ENCODE data around the gene SPCS1.
A peak's percentile ranks its signal among the peaks of the same experiment; 100 is the strongest.

Gene SPCS1

GRCh38 chr3:52683611-52684010 is 22.3 kb upstream of the SPCS1 start:
- no peak overlapping the region for H3K4me3 ChIP-seq (ENCODE audit: low read depth, low read length)
- H3K27ac ChIP-seq (ENCODE audit: extremely low read depth, low read depth, low read length) = no peak overlapping the region
- peaks cover 2% of the 10 kb centered on the region; the same call in 1 of the 2 replicates for H3K4me1 ChIP-seq (ENCODE audit: control insufficient read depth, insufficient read depth, low read length)
- ChIA-PET POLR2A (no interaction called here), CTCF (no interaction called here)
- no peaks in the 10 kb centered on the region for H3K9me3 ChIP-seq (ENCODE audit: control insufficient read depth, insufficient read depth, low read depth, low read length)
- peaks cover 12 to 59% of the 10 kb centered on the region in 2 experiments for H3K36me3 ChIP-seq (ENCODE audit: control insufficient read depth in 2 of 2, insufficient read depth in 1 of 2, low read length in 2 of 2)
- peak; percentile 10; the same call in 1 of the 2 replicates for TF ChIP-seq ZNF335 (tag by site-specific recombination; conservative IDR thresholded peaks at IDR 0.05)
- no peak for TF ChIP-seq ZNF529 (tag by site-specific recombination; IDR thresholded peaks at IDR 0.05; ENCODE audit: insufficient replicate concordance)
- TF ChIP-seq PRDM10 (tag by site-specific recombination; IDR thresholded peaks at IDR 0.05) = peak; percentile 72

GRCh38 chr3:52684184-52684583 is 21.7 kb upstream of the SPCS1 start:
- no peaks in the 10 kb centered on the region for H3K9me3 ChIP-seq (ENCODE audit: control insufficient read depth, insufficient read depth, low read depth, low read length)
- no peak overlapping the region for H3K27ac ChIP-seq (ENCODE audit: extremely low read depth, low read depth, low read length)
- CTCF ChIA-PET = no interaction called here
- peaks cover 17 to 59% of the 10 kb centered on the region in 2 experiments for H3K36me3 ChIP-seq (ENCODE audit: control insufficient read depth in 2 of 2, insufficient read depth in 1 of 2, low read length in 2 of 2)
- TF ChIP-seq ZNF19 (tag by site-specific recombination; IDR thresholded peaks at IDR 0.05; ENCODE audit: low read depth) = no peak
- no peak for TF ChIP-seq ZFP3 (tag by site-specific recombination; IDR thresholded peaks at IDR 0.05; ENCODE audit: low read depth)
- no peak for TF ChIP-seq ZBTB48 (tag by site-specific recombination; IDR thresholded peaks at IDR 0.05)
- no peak for TF ChIP-seq ZNF626 (tag by site-specific recombination; IDR thresholded peaks at IDR 0.05)
- no peak for TF ChIP-seq ZBTB21 (tag by site-specific recombination; IDR thresholded peaks at IDR 0.05)
- no peak for TF ChIP-seq KLF8 (tag by site-specific recombination; IDR thresholded peaks at IDR 0.05)
- no peak for TF ChIP-seq ZNF670 (tag by site-specific recombination; IDR thresholded peaks at IDR 0.05; ENCODE audit: low read depth)
- no peak for TF ChIP-seq ZNF544 (tag by site-specific recombination; IDR thresholded peaks at IDR 0.05)
- no peak for TF ChIP-seq GLI4 (tag by site-specific recombination; IDR thresholded peaks at IDR 0.05)
- TF ChIP-seq ZNF529 (tag by site-specific recombination; IDR thresholded peaks at IDR 0.05; ENCODE audit: insufficient replicate concordance) = no peak
- no peak for TF ChIP-seq ZNF248 (tag by site-specific recombination; IDR thresholded peaks at IDR 0.05)
- TF ChIP-seq ZNF404 (tag by site-specific recombination; IDR thresholded peaks at IDR 0.05) = no peak
- no peak overlapping the region for H3K4me3 ChIP-seq (ENCODE audit: low read depth, low read length)
- POLR2A ChIA-PET = interaction anchor here (1.8 kb wide), 1 partner anchor 148 kb away, joined by 8 read pairs; the partner anchor contains the start of gene UQCC5
- H3K4me1 ChIP-seq (ENCODE audit: control insufficient read depth, insufficient read depth, low read length) = peaks cover 2% of the 10 kb centered on the region; the same call in 1 of the 2 replicates

GRCh38 chr3:52685285-52685708 is 20.6 kb upstream of the SPCS1 start:
- ChIA-PET CTCF (no interaction called here), POLR2A (interaction anchor here (0.8 to 1.8 kb wide), 3 partner anchors 12 to 149 kb away, joined by 3 to 13 read pairs (median 8); partner anchors contain the start of genes GLT8D1, SPCS1 and UQCC5)
- H3K4me3 ChIP-seq (ENCODE audit: low read depth, low read length) = peak overlapping the region; percentile 89
- peaks cover 2% of the 10 kb centered on the region; the same call in 1 of the 2 replicates for H3K4me1 ChIP-seq (ENCODE audit: control insufficient read depth, insufficient read depth, low read length)
- peaks cover 28 to 59% of the 10 kb centered on the region in 2 experiments for H3K36me3 ChIP-seq (ENCODE audit: control insufficient read depth in 2 of 2, insufficient read depth in 1 of 2, low read length in 2 of 2)
- H3K27ac ChIP-seq (ENCODE audit: extremely low read depth, low read depth, low read length) = peak overlapping the region; percentile 87
- H3K9me3 ChIP-seq (ENCODE audit: control insufficient read depth, insufficient read depth, low read depth, low read length) = no peaks in the 10 kb centered on the region
- TF ChIP-seq ZNF302 (tag by site-specific recombination; IDR thresholded peaks at IDR 0.05; ENCODE audit: low read depth) = no peak
- no peak for TF ChIP-seq ZNF660 (tag by site-specific recombination; IDR thresholded peaks at IDR 0.05)
- no peak for TF ChIP-seq GLIS2 (tag by site-specific recombination; IDR thresholded peaks at IDR 0.05)
- TF ChIP-seq REST (tag by site-specific recombination; IDR thresholded peaks at IDR 0.05) = 0 out of 2 replicates have a peak, but pooled peaks have one; percentile 24
- no peak for TF ChIP-seq ZNF146 (tag by site-specific recombination; IDR thresholded peaks at IDR 0.05)
- no peak for TF ChIP-seq PBX3 (CRISPR knock-in tag; IDR thresholded peaks at IDR 0.05)
- TF ChIP-seq ZFP69B (tag by site-specific recombination; IDR thresholded peaks at IDR 0.05) = peak; percentile 50; the same call in 1 of the 2 replicates
- TF ChIP-seq TRIM28 (IDR thresholded peaks at IDR 0.05; ENCODE audit: borderline replicate concordance, low read length) = no peak
- no peak for TF ChIP-seq BCL11A (tag by site-specific recombination; IDR thresholded peaks at IDR 0.05; ENCODE audit: low read depth)

Data from HEK293 (cell line).